Calu3 (cell line): ENCODE measurements around the gene SP140L. TPM values are rescaled to one million over a fixed set of nuclear protein-coding genes. Genes with fewer than 3 reads are reported as not detected.
"Not testable (repeated sequence)": the region's sequence is repeated elsewhere in the genome, so short reads cannot be mapped to it uniquely, and the experiment has no call there.

Source experiments
- BruUV-seq: library from RNA; stranded (reverse); fragments of 400-500 nt; replicated peaks from 2 replicates; lab custom pipeline; 2021; lab: Mats Ljungman, UMichigan
- CTCF ChIA-PET: fragments of 300-600 bp; sonication (Branson Sonifier 250); formaldehyde crosslinking; loops from one replicate; lab custom pipeline; 2022; ENCODE audit warnings: antibody characterized with exemption; lab: Charles Lee
- DNase-seq: peaks from one replicate; pipeline ENCODE4 v3.0.0; 2022
- H3K27ac Mint-ChIP-seq: one replicate; pipeline ENCODE4 v1.8.0; 2022; ENCODE audit warnings: mixed read lengths; ENCODE audit not compliant: unreplicated experiment
- H3K27me3 Mint-ChIP-seq: one replicate; pipeline ENCODE4 v1.8.0; 2022; ENCODE audit warnings: mixed read lengths; ENCODE audit not compliant: unreplicated experiment
- H3K36me3 Mint-ChIP-seq: one replicate; pipeline ENCODE4 v1.8.0; 2022; ENCODE audit warnings: mild to moderate bottlenecking, moderate library complexity, mixed read lengths; ENCODE audit not compliant: insufficient read depth, unreplicated experiment
- H3K4me1 Mint-ChIP-seq: one replicate; pipeline ENCODE4 v1.8.0; 2022; ENCODE audit warnings: mild to moderate bottlenecking, low read depth, mixed read lengths; ENCODE audit not compliant: unreplicated experiment
- H3K4me3 Mint-ChIP-seq: one replicate; pipeline ENCODE4 v1.8.0; 2022; ENCODE audit warnings: mild to moderate bottlenecking, low read depth, moderate library complexity, mixed read lengths; ENCODE audit not compliant: unreplicated experiment
- H3K9me3 Mint-ChIP-seq: one replicate; pipeline ENCODE4 v1.8.0; 2022; ENCODE audit warnings: low read depth, mixed read lengths; ENCODE audit not compliant: unreplicated experiment
- CTCF ChIP-seq: fragments of 200-600 bp; IDR thresholded peaks from one replicate; pipeline ENCODE4 v1.8.0; 2022; ENCODE audit warnings: antibody characterized with exemption; ENCODE audit not compliant: unreplicated experiment
- intact Hi-C: fragments of 100-400 bp; cut with micrococcal nuclease; formaldehyde crosslinking; loops from one replicate; pipeline ENCODE4 v1.10.0; 2022; ENCODE audit not compliant: unreplicated experiment
- total RNA-seq: library from RNA; stranded (reverse); gene quantifications from 2 replicates; pipeline ENCODE4 v1.2.3, GENCODE V29; 2022

SP140L gene
- total RNA-seq, 1 experiment from 2014 or later = 35.4 TPM

- Mint-ChIP-seq H3K27me3 (no peaks in the 10 kb centered on the region), H3K4me3 (no peak overlapping the region), H3K4me1 (no peaks in the 10 kb centered on the region), H3K27ac (no peak overlapping the region), H3K9me3 (peaks cover 12% of the 10 kb centered on the region), H3K36me3 (no peaks in the 10 kb centered on the region)
- no TSS peak for BruUV-seq
- no peak for TF ChIP-seq CTCF
- no peak for DNase-seq
- CTCF ChIA-PET = no interaction called here
- intact Hi-C loops = no loop called here
These were observed 20.5 kb upstream of the SP140L start for GRCh38 chr2:230306474-230306873.

- Mint-ChIP-seq H3K9me3 (peaks cover 10% of the 10 kb centered on the region), H3K4me3 (no peak overlapping the region), H3K4me1 (no peaks in the 10 kb centered on the region), H3K36me3 (no peaks in the 10 kb centered on the region), H3K27ac (no peak overlapping the region), H3K27me3 (no peaks in the 10 kb centered on the region)
- intact Hi-C loops = no loop called here
- TF ChIP-seq CTCF = no peak
- no peak for DNase-seq
- BruUV-seq = no TSS peak
- CTCF ChIA-PET = no interaction called here
These were observed 19.5 kb upstream of the SP140L start for GRCh38 chr2:230307485-230307884.

GRCh38 chr2:230308402-230309000 lies 18.5 kb upstream of the SP140L start:
- BruUV-seq = no TSS peak

GRCh38 chr2:230310792-230311191 lies 16.2 kb upstream of the SP140L start:
- CTCF ChIA-PET, H3K27me3 Mint-ChIP-seq, H3K36me3 Mint-ChIP-seq, H3K4me3 Mint-ChIP-seq, BruUV-seq, H3K27ac Mint-ChIP-seq, DNase-seq, intact Hi-C loops, H3K4me1 Mint-ChIP-seq, H3K9me3 Mint-ChIP-seq: not testable (repeated sequence)

More at GRCh38 chr2:230308402-230309000, 18.5 kb upstream of the SP140L start:
- Mint-ChIP-seq H3K36me3 (no peaks in the 10 kb centered on the region), H3K9me3 (peaks cover 3% of the 10 kb centered on the region), H3K27me3 (no peaks in the 10 kb centered on the region), H3K27ac (no peak overlapping the region), H3K4me1 (no peaks in the 10 kb centered on the region), H3K4me3 (no peak overlapping the region)
- DNase-seq = no peak
- CTCF ChIA-PET = no interaction called here
- intact Hi-C loops = no loop called here
- TF ChIP-seq CTCF = no peak

- CTCF ChIA-PET, H3K27me3 Mint-ChIP-seq, H3K36me3 Mint-ChIP-seq, H3K4me1 Mint-ChIP-seq, BruUV-seq, H3K9me3 Mint-ChIP-seq, DNase-seq, intact Hi-C loops, H3K27ac Mint-ChIP-seq, H3K4me3 Mint-ChIP-seq: not testable (repeated sequence)
These were observed 15.4 kb upstream of the SP140L start for GRCh38 chr2:230311634-230312033.
